GM19452 (cell line): ENCODE data around the gene CD9.
"Not testable (repeated sequence)": the region's sequence is repeated elsewhere in the genome, so short reads cannot be mapped to it uniquely, and the experiment has no call there.

Experiments used
- ATAC-seq: cut with Tn5 transposase; IDR thresholded peaks from one replicate; pipeline ENCODE4 v1.9.1; 2021; ENCODE audit not compliant: unreplicated experiment

Gene CD9

DNA sequence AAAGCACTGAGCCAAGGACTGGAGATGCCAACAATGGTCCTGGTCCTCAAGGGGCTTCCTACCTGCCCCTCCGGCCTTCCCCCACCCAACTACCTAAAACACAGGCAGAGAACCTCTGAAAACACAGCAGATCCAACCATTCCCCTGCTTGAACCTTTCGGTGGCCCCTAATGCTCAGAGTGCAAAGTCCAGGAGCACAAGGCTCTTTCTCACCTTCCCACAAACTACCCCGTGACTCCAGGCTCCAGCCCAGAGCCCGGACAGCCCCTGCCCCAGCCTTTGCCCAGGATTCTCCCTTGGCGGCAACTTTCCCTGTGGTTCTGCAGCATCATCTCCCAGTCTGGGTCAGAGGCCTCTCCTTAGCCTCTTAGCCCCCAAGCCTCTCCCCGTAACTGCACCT, 1.6 kb upstream of the CD9 start:
- no peak for ATAC-seq

GRCh38 chr12:6198985-6199530, 1.1 kb upstream of the CD9 start:
- ATAC-seq = no peak

GRCh38 chr12:6199531-6200255, 507 bp upstream of the CD9 start:
- ATAC-seq = no peak

DNA sequence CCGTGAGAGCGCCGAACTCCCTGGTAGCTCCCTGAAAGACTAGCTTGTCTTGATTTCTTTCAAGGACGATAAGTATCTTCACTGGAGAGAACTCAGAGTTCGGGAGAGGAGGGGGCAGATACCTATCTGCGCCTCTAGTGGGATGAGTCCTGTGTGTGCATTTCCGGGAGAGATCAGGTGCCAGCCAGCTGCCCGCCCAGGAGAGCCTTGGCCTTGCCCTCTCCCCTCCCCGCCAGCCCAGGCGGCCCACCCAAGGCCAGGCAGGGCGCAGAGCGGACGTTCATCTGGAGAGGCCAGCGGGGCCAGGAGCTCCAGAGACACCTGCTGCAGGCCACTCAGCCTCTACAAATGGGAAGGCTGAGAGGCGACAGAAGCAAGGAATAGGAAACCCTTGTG, 1.0 kb downstream of the CD9 start:
- ATAC-seq = no peak

- no peak for ATAC-seq
Observed at GRCh38 chr12:6201826-6202225, 1.6 kb downstream of the CD9 start.

DNA sequence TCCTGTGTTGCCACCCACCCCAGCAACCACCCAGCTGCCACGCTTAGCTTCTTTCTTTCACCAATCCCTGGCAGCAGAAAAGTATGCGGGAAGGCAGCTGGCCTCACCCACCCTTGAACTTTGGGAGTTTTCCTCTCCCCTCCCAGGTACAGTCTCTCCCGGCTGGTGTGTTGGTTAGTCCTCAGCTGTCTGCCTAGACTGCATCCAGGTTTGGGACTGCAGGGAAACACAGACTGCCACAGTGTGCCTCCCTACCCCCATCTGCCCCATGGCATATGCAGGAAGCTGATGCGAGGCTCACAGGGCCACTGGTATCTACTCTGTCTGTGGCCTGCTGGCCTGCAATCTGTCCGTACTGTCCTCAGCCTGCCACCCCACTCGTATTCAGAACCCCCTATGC, 2.1 kb downstream of the CD9 start:
- ATAC-seq = no peak

DNA sequence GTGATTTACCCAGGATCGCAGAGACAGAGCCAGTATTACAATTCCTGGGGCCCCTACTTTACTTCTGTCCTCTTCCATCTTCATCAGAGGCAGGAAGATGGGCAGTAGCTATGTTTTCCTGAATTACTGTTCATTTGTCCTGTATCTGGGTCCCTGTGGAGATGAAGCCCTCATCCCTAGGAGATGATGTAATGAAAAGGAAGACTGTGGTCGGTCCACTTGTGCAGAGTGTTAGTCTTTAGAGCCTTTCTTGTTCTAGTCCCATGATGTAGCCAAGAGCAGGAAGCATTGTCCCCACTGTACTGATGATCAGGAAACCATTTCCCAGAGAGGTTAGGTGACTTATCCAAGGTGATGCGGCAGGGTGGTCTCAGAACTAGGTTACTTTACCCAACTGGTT, 2.6 kb downstream of the CD9 start:
- ATAC-seq = no peak

DNA sequence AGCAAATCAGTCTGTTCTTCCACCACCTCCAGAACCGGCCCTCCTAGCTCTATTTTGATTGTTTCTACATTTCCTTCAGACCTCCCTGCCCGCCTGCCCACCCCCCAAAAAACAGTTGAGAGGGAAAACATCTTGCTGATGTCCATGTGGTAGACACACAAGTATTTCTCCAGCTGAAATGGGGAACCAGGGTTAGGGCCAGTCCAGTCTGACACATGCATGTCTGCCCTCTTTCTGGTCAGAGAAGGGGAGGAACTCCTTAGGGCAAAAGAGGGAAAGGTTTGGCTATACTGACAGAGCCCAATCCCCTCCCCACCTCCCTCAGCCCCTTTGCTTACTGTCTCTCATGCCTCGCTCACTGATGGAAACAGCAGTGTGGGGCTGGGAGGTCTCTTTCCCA, 3.4 kb downstream of the CD9 start:
- ATAC-seq = no peak

- no peak for ATAC-seq
Observed at GRCh38 chr12:6204533-6205143, 4.4 kb downstream of the CD9 start.

DNA sequence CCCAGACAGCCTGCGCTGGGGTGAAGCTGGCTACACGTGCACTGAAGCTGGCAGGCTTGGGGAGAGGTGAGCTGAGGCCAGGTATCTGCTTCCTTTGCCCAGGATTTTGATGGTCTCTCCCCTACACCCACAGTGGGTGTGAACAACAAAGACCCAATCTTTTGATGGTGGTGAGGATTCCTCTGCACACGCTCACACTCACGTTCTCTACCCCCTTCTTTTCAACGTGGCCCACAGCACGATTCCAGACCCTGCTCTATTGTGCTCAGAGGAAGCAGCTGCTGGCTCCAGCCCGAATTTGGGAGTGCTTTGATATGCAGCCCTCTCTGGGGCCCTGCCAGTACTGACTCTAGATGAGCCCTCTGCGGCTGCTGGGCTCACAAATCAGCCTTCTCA, 4.9 kb downstream of the CD9 start:
- ATAC-seq = no peak

GRCh38 chr12:6205761-6206160, 5.6 kb downstream of the CD9 start:
- no peak for ATAC-seq

DNA sequence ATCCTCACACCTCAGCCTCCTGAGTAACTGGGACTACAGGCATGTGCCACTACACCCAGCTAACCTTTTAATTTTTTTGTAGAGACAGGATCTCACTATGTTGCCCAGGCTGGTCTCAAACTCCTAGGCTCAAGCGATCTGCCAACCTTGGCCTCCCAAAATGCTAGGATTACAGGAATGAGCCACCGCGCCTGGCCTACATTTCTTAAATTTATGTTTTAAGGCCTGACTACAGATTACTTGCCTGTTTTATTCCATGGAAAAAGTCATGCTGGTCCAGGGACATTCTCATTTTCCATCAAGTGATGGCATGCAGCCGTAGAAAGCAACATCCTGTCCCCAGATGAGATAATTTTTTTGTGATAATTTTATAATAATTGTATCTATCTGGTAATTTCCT, 6.1 kb downstream of the CD9 start:
- no peak for ATAC-seq

DNA sequence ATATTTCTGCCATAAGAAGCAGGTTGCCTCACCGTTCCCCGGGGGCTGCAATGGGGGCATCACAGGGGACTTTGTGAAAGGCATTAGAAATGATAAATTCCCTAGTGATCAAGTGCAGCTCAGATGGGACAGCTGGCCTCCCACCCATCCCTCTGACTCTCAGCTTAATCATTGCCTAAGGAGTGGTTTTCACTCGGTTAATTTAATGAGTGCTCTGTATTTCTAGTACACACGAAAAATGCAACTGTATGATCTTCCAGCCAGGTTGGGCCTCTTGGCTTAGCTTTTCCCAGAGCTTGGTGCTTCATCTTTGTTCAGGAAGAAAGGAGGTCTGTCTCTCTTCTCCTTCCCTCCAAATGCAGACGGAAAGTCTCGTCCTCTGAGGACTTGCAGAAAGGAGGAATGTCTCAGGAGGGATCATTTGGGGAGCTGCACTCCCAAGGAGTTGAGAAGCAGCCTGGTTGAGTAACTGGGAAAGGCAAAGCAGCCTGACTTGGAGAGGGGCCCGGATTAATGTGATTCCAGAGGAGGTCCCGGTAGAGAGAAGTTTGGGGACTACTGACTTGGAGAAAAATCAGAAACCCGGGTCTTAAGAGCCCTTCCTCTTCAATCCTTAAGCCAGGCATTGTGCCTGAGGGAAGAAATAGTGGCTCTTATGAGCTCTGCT, 7.2 kb downstream of the CD9 start:
- ATAC-seq = no peak

DNA sequence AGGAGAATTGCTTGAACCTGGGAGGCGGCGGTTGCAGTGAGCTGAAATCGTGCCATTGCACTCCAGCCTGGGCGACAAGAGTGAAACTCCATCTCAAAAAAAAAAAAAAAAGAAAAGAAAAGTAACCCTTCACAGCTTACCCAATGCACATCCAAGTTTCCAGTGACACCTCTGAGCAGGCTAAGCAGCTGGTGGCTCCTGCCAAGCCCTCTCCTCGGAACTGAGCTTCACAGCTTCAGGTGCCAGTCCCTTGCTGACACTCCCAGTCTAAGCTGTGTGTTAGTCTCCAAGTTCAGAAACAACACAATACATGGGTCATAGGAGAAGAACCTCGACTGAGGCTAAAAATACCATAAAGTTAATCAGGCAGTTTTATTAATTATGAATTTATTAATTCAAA, 7.9 kb downstream of the CD9 start:
- no peak for ATAC-seq

GRCh38 chr12:6209428-6209827, 9.2 kb downstream of the CD9 start:
- ATAC-seq = not testable (repeated sequence)

GRCh38 chr12:6211421-6211869, 11.2 kb downstream of the CD9 start:
- no peak for ATAC-seq

DNA sequence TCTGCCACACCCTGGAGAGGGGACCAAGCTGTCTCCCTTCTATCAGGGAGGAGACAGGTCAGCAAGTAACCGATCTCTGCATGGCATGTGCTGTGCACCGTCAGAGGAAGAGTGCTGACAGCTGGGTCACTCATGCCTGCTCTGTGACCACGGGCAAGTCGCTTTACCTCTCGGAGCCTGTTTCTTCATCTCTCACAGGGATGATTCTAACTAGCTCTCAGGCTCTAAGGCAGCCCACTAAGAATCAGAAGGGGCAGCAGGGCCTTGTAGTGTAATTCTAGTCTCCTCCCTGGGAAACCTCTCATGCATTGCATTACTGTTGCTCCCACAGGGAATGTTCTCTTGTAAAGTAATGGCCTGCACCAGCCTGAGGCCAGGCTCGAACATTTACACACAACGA, 11.9 kb downstream of the CD9 start:
- no peak for ATAC-seq

GRCh38 chr12:6213969-6214368, 13.8 kb downstream of the CD9 start:
- no peak for ATAC-seq

GRCh38 chr12:6214633-6215032, 14.4 kb downstream of the CD9 start:
- ATAC-seq = no peak

DNA sequence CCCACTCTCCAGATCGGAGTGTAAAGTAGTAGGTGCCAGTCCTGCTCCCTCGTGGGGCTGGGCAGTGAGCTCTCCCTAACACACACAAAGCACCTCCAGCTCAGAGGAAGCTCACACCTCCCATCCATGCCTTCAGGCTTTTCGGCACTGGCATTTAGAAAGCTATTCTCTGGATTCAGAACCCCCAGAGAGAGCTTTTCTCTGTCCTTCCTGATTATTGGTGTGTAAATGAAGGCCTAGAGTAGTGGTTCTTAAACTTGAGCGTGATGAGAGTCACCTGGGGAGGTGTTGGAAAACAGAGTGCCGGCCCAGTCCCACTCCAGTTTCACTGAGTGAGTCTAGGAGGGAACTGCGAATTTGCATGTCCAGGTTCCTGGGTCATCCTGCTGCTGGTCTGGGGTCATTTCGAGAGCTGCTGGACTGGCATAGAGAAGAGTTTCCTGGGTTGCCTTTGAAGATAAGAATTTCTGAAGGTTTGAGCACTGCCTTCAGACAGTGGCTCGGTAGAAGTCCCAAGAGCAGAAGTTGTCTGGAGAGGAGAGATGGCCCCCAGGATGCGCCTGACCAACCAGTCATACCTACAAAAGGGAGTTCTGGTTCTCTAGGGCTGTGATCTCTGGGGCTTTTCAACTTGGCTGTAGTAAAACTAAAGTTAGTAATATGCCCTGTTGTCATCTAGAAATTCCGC, 15.1 kb downstream of the CD9 start:
- no peak for ATAC-seq

- no peak for ATAC-seq
Observed at GRCh38 chr12:6215932-6216494, 15.8 kb downstream of the CD9 start.
